Thyroid gland (tissue), 4 donors: Measurements from ENCODE around the gene CFAP157.

ENCODE experiments used
- POLR2A ChIP-seq, 2 donors: fragments of 450-650 bp; IDR thresholded peaks; one replicate each; pipeline ENCODE4 v1.6.1; 2017; ENCODE audit warnings: antibody characterized with exemption in 2 of 2, mild to moderate bottlenecking in 2 of 2, moderate library complexity in 1 of 2
- TF ChIP-seq, protein P1 (sequence below), 6 experiments: fragments of 200-600 bp in 3 of 6; fragments of 450-650 bp in 3 of 6; sonication (generic) in 3 of 6; IDR thresholded peaks; one replicate each; pipeline ENCODE4 v1.5.1; 2016 to 2019; ENCODE audit warnings: antibody characterized with exemption in 6 of 6, mild to moderate bottlenecking in 2 of 6, inconsistent platforms in 1 of 6, moderate library complexity in 1 of 6

DNA sequence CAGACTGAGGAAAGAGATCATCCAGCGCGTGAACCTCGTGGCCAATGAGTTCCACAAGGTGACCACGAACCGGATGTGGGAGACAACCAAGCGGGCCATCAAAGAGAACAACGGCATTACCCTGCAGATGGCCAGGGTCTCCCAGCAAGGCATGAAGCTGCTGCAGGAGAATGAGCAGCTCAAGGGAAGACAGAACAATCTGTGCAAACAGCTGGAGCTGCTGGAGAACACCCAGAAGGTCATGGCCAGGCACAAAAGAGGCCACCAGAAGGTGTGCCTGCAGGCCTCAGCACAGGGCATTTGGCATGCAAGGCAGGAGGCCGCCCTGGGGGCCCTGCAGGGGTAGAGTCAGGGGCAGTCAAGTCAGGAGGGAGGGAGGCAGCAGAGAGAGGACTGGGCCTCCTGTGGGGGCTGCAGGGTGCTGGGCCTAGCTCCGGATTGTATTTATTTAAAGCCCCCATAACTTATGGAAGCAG, 4.5 kb downstream of the CFAP157 start:
- TF ChIP-seq, protein P1, sequence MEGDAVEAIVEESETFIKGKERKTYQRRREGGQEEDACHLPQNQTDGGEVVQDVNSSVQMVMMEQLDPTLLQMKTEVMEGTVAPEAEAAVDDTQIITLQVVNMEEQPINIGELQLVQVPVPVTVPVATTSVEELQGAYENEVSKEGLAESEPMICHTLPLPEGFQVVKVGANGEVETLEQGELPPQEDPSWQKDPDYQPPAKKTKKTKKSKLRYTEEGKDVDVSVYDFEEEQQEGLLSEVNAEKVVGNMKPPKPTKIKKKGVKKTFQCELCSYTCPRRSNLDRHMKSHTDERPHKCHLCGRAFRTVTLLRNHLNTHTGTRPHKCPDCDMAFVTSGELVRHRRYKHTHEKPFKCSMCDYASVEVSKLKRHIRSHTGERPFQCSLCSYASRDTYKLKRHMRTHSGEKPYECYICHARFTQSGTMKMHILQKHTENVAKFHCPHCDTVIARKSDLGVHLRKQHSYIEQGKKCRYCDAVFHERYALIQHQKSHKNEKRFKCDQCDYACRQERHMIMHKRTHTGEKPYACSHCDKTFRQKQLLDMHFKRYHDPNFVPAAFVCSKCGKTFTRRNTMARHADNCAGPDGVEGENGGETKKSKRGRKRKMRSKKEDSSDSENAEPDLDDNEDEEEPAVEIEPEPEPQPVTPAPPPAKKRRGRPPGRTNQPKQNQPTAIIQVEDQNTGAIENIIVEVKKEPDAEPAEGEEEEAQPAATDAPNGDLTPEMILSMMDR (IDR thresholded peaks at IDR 0.05) = no peak
- TF ChIP-seq POLR2A (IDR thresholded peaks at IDR 0.05) = no peak
